NCI-H1105 (cell line): ENCODE results near the gene ARL15.

Experiments
- DNase-seq: peaks from one replicate; lab custom pipeline; 2025; lab: John Stamatoyannopoulos, UW

Gene ARL15

DNA sequence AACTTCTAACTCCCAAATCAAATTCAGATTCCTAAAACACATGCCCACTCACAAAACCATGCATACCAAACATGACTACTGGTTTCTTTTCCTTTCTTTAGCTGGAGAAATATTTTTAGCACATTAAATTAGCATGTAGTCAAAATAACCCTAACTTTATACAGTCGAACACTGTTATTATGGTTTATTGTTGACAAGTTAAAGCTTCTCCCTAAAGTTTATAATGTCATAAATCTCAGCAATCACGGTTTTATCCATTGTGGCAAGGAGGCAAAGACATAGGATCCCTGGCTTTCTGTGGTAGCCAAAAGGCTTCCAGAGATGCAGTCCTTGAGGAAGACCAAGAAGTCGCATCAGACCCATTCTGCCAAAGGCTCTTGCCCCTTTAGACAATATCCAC lies 27.5 kb downstream of the ARL15 start:
- DNase-seq = no peak

DNA sequence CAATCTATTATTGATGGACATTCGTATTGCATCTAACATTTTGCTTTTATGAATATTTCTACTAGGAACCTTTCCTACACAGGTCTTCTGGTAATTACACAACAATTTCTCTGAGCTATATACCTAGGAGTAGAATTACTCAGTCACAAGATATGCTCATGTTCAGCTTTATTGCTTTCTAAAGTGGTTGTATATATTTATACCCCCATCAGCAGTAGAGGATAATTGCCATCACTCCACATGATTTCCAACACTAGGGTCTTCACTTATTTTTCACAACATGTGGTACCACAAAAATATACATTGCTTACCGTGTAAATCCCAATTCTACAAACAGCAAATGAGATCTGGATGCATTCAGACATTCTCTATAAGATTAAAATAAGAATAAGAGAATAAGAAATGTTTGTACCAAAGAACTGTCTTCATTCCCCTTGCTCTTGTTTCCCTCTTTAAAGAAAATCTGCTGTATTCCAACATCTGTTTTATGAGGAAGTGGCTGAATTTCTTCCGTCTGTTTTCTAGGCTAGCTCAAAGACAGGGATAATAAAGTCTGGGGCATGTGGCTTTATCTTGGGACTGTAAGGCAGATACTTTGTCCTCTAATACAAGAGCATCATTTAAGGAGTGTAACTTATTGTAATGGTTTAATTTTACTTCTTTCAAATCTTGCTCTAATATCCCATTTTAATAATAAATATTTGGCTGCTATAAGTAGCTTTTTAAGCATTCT lies 28.2 kb downstream of the ARL15 start:
- no peak for DNase-seq

DNA sequence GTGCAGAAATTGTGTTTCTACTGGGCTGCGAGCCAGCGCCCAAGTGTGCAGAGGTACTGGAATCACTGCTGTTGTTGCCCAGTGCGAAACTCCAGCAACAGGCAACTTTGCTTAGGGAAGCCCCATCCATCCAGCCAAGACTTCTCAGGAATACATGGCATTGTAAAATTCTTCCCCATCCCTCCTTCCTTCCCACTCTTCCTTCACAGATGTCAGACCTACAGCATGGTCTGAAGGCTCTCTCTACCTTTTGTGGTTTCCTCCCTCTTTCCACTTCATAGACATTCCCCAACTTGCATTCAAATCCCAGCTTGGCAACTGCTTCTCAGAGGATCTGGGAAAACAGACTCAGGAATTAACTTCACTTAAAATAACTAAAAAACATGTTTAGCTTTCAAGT lies 30.4 kb downstream of the ARL15 start:
- DNase-seq = no peak

DNA sequence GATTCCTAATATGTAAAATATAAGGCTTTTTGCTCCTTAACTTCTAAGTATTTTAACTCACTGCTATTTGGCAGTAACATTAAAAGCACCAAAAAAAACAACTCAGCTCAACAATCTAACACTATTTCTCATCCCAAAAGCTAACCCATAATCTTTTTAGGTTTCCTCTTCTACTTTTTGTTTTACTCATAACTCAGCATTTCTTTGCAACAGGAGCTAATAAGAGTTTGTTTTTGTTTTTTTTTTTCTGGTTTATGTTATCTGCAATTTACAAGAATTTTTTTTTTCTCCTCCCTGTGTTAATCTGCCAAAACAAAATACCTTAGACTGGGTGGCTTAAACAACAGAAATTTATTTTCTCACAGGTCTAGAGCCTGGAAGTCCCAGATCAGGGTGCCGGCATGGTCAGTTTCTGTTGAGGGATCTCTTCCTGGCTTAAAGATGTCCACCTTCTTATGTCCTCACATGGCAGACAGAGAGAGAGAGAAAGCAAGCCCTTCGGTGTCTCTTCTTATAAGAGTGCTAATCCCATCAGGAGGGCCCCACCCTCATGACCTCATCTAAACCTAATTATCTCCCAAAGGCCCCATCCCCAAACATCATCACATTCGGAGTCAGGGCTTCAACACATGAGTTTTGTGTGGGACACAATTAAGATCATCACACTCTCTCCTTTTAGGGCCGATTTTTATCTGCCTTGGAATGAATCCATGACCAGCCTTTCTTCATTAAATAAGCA lies 31.2 kb downstream of the ARL15 start:
- no peak for DNase-seq

DNA sequence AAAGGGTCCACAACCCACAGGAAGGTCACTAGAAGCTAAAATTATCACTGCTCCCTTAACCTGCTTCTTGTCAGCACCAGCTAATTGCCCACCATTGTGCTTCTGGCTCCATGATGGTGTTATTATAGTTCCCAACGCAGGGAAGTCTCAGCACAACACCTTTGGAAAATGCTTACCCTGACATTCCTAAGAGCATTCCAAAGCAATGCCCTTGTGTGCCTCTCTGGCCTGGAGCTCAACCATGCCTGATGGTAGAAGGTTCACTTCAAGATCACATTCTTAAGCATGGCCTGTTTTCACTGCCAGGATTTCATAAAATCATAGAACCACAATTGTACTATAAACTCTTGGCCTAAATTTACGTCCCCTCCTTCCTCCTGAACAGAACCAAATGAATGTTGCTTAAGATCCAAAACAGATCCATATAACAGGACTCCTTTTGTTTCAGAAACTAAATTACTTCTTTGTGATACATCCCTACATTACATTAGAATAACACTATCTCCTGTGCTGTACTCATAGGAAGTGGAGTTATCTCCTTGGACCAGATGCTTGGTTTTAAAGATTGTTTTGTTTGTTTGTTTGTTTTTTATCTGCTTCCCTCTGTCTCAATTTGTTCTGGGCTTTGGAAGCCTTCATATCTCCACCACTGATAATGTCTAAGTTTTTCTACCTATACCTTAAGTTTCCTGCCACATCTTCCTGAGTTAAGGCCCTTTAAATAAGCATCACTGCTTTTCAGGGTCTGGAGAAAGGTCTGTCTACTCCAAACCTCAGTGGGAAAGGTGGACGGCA lies 32.1 kb downstream of the ARL15 start:
- no peak for DNase-seq

- no peak for DNase-seq
Measured at GRCh38 chr5:54276048-54276447, 34.3 kb downstream of the ARL15 start.

- no peak for DNase-seq
Measured at GRCh38 chr5:54275361-54275760, 35.0 kb downstream of the ARL15 start.

- no peak for DNase-seq
Measured at GRCh38 chr5:54274944-54275343, 35.4 kb downstream of the ARL15 start.

- no peak for DNase-seq
Measured at GRCh38 chr5:54273715-54274114, 36.7 kb downstream of the ARL15 start.

GRCh38 chr5:54272746-54273145 lies 37.6 kb downstream of the ARL15 start:
- no peak for DNase-seq

- DNase-seq = no peak
Measured at GRCh38 chr5:54270326-54270725, 40.0 kb downstream of the ARL15 start.

GRCh38 chr5:54264574-54264973 lies 45.8 kb downstream of the ARL15 start:
- DNase-seq = no peak

DNA sequence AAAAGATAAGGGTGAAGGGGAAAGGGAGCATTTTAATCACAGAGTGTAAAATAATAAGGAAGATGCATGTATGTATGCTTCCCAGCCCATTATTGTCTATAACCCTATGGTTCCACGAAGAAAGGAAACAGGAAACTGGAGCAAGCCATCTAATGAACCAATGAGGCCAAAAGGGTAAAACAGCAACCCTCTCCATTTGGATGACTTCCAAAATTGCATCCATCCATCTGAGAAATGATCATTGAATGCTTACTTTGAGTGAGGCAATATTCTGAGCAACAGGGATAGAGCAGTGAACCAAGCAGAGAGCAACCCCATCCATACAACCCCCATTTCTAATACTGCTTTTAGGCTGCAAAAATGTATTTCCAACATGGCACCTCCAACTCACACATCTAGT lies 46.9 kb downstream of the ARL15 start:
- DNase-seq = no peak

GRCh38 chr5:54261596-54261995 lies 48.8 kb downstream of the ARL15 start:
- DNase-seq = no peak

DNA sequence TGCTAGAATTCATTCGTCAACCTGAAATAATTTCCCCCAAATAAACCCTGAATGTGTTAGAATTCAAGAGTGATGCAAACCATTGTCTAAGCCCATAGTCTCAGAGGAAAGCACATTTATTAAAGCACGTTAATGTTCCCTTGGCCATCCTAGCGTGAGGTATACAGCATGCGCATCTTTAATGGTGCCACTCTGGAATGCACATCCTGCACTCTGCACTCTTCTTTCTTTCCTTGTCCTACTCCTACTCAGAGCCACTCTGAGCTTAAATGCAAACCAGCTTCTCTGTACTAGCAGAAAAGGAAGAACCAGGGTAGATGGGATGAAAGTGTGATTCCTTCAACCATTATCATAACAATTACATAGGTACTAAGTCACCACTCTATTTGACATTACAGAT lies 50.4 kb downstream of the ARL15 start:
- DNase-seq = no peak

DNA sequence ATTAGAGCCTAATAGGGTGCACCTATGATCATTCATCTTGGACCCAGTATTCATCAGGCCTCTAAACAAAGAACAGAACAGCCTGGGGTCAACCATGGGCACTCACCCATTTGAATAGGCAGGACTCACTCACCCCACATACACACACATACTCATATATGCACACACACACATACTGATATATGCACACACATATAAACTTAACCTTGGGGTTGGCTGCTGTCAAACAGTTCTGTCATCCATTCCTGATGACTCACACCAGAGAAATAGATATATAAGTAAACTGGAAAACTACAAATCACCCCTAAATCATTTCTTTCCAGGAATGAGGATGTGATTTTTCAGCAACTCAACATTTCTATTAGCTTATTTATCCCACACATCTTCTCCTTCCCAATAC lies 51.3 kb downstream of the ARL15 start:
- no peak for DNase-seq

- DNase-seq = no peak
Measured at GRCh38 chr5:54257366-54258118, 52.8 kb downstream of the ARL15 start.

DNA sequence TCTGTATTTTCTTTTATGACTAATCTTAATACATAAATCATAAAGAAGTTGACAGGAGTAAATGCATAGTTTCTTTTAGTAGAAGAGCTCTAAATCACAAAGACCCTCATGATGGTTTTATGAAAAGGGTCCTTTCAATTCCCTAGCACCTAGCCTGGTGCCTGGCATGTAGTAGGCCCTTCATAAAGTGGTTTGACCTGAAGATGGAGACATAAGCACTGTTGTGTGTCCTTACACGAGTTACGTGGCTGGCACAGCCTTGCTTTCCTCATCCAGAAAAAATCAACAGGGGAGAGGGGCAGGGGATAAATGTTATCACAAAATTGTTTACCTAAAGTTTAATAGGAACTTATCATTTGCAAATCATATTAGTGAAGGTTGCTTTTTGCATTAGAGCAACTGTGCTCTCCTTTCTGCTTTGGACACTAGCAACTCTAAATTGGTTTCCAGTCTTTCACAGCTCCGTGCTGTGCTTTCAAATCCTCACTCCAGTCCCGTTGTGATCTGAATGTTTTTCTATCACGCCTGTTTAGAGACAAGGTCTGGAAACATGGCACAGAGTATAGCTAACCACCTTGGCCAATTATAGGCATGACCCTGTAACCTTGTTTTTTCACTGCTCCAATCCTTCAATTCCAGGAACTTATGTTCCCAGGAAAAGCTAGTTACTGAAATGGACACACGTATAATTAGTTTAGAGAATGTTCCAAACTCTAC lies 55.7 kb downstream of the ARL15 start:
- DNase-seq = no peak

GRCh38 chr5:54251981-54252380 lies 58.4 kb downstream of the ARL15 start:
- DNase-seq = no peak

- no peak for DNase-seq
Measured at GRCh38 chr5:54249210-54250028, 61.0 kb downstream of the ARL15 start.

DNA sequence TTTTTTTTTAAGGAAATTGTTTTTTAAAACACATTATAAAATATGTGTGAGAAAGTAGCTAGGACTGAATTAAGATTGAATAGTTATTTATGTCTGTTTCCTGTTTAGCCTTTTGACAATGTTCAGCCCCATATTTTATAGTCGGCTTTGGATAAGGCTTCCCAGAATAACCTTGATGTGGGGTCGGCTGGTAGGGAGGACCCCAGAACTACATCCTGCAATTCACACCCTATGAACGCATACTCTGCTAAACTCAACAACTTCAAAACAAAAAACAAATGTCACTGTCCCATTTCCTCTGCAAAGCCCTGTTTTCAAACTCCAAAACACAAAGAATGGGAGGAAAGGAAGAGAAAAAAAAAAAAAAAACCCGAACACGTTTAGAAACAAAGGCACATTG lies 63.1 kb downstream of the ARL15 start:
- DNase-seq = no peak
